Measurements from ENCODE around the gene SLU7.

- TF ChIP-seq, protein P1, sequence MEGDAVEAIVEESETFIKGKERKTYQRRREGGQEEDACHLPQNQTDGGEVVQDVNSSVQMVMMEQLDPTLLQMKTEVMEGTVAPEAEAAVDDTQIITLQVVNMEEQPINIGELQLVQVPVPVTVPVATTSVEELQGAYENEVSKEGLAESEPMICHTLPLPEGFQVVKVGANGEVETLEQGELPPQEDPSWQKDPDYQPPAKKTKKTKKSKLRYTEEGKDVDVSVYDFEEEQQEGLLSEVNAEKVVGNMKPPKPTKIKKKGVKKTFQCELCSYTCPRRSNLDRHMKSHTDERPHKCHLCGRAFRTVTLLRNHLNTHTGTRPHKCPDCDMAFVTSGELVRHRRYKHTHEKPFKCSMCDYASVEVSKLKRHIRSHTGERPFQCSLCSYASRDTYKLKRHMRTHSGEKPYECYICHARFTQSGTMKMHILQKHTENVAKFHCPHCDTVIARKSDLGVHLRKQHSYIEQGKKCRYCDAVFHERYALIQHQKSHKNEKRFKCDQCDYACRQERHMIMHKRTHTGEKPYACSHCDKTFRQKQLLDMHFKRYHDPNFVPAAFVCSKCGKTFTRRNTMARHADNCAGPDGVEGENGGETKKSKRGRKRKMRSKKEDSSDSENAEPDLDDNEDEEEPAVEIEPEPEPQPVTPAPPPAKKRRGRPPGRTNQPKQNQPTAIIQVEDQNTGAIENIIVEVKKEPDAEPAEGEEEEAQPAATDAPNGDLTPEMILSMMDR (IDR thresholded peaks at IDR 0.05) = no peak
- TF ChIP-seq POLR2A (IDR thresholded peaks at IDR 0.05; ENCODE audit: low read depth) = no peak
These were observed 13.9 kb upstream of the SLU7 start for GRCh38 chr5:160432787-160433186.
